Ovary (tissue), 9 donors: ENCODE measurements around the gene PTCH1. TPM values are rescaled to one million over a fixed set of nuclear protein-coding genes. Genes with fewer than 3 reads are reported as not detected.
A peak's percentile ranks its signal among the peaks of the same experiment; 100 is the strongest.

ENCODE experiments used
- DNase-seq, 5 donors: peaks; one replicate each; pipeline ENCODE4 v3.0.0-alpha.2; 2019 to 2020
- H3K27ac ChIP-seq, 2 donors: fragments of 200-600 bp; one replicate each; pipeline versions ENCODE4 v1.5.1 to v1.8.0; 2019 to 2022
- H3K27me3 ChIP-seq: fragments of 200-600 bp; one replicate; pipeline ENCODE4 v1.8.0; 2022
- H3K36me3 ChIP-seq: fragments of 200-600 bp; sonication (generic); one replicate; pipeline ENCODE4 v1.5.1; 2019
- H3K4me1 ChIP-seq: one replicate; pipeline ENCODE4 v1.8.1; 2013; ENCODE audit warnings: mild to moderate bottlenecking, moderate library complexity; ENCODE audit not compliant: insufficient read depth
- H3K4me3 ChIP-seq: fragments of 200-600 bp; sonication (generic); one replicate; pipeline ENCODE4 v1.5.1; 2017
- H3K9me3 ChIP-seq, 2 donors: fragments of 200-600 bp in 1 of 2; sonication (generic) in 1 of 2; one replicate each; pipeline versions ENCODE4 v1.5.1 to v1.8.1; 2013 to 2019; ENCODE audit warnings: mild to moderate bottlenecking in 1 of 2, moderate library complexity in 1 of 2
- EP300 ChIP-seq: sonication (generic); formaldehyde crosslinking; IDR thresholded peaks from one replicate; pipeline ENCODE4 v1.6.1; 2017; ENCODE audit warnings: antibody characterized with exemption
- POLR2A ChIP-seq: fragments of 450-650 bp; IDR thresholded peaks from one replicate; pipeline ENCODE4 v1.6.1; 2017; ENCODE audit warnings: antibody characterized with exemption, mild to moderate bottlenecking, moderate library complexity
- WGBS, 3 donors: extraction: QIAGEN DNeasy Blood & Tissue Kit in 1 of 3; methylation state at CpG; one replicate each; pipeline versions ENCODE4 v1.1.5 to v1.1.7; 2013 to 2017; 5-methylcytosine and 5-hydroxymethylcytosine counted together
- intact Hi-C, 4 donors: fragments of 100-400 bp; cut with DNase I; formaldehyde crosslinking; loops; one replicate each; pipeline versions ENCODE4 v1.11.0 to v1.15.1; 2022 to 2023
- polyA plus RNA-seq, 2 donors: library from polyadenylated mRNA; stranded (reverse); fragments of 200-250 nt in 1 of 2; fragments of 350-450 nt in 1 of 2; fragmentation: Illumina TruSeq in 1 of 2; extraction: RNeasy Lipid Tissue Mini Kit (QIAGEN cat#74804) in 1 of 2; gene quantifications; one replicate each; pipeline ENCODE4 v1.2.3, GENCODE V29; 2013 to 2014
- total RNA-seq, 7 donors: library from RNA; depleted of rRNA in 2 of 7; stranded (reverse); fragments of >200 nt in 2 of 7; fragmentation: NEBNext Ultra II Directional in 3 of 7; extraction: Animal tissue kit (Norgen Biotek cat#: 25700) in 3 of 7; gene quantifications; one replicate each; pipeline versions ENCODE4 v1.1.0 to v1.2.4, GENCODE V29; 2016 to 2023
- TF ChIP-seq, protein P1 (sequence below), 3 donors: fragments of 450-650 bp in 2 of 3; fragments of 200-600 bp in 1 of 3; IDR thresholded peaks; one replicate each; pipeline versions ENCODE4 v1.5.1 to v1.8.0; 2016 to 2022; ENCODE audit warnings: antibody characterized with exemption in 3 of 3, mild to moderate bottlenecking in 1 of 3
- donor health status: DM: no; HTN: no; CAD: no; lungs with moderate emphysema.
- donor health status: DM: no; HTN: no; CAD: no.
- donor health status: Bipolar disorder and iron deficiency.
- donor health status: DM: yes; HTN: yes; CAD: no.
- donor health status: DM: no; HTN: no; CAD: no.
- donor health status: DM: yes; HTN: yes; CAD: no.

PTCH1 gene
- total and polyA plus RNA-seq, 9 donors: 6.4 to 24.3 (median 13.5) TPM

DNA sequence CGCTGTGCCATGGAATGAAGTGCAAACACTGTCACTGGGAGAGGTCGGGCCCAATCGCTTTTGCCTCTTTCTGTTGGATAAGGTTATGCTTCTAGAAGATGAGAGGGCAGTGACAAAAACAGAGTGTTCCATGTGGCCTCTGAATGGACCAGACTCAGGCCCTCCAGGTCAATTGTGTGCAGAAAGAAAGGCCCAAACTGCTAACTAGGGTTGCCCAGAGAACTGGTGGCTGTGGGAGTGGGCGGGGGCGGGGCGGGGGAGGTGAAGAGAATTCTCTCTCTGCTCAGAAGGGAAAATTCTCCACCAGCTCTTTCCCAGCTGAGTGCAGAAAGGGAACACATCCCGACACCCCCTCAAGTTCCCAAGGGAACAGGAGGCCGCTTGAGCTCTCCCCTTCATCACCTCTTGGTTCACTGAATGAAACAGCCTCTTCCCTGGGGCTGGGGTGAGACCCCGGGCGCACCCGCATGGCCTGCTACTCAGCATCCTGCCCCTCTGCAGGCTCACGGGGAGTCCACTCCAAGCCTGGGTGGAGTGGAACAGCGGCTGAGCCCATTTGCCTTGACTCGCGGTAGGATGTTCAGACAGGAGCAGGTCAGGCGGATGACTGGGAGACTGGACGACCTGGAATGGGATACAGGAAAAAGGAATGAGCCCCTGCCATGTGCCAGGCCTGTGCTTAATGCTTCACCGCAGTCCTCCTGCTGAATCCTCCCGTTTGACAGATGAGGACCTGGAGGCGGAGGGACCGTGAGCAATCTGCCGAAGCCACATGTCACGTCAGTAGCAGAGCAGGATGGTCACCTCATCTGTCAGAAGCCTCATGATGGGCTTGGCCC lies 105.5 kb downstream of the PTCH1 start:
- intact Hi-C loops: no loop called here
- H3K9me3 ChIP-seq: no peaks in the 10 kb centered on the region
- peaks cover 3% of the 10 kb centered on the region for H3K4me1 ChIP-seq
- no peak overlapping the region for H3K4me3 ChIP-seq
- no peak for DNase-seq
- no peaks in the 10 kb centered on the region for H3K27me3 ChIP-seq
- no peaks in the 10 kb centered on the region for H3K36me3 ChIP-seq
- no peak for TF ChIP-seq POLR2A
- TF ChIP-seq, protein P1, sequence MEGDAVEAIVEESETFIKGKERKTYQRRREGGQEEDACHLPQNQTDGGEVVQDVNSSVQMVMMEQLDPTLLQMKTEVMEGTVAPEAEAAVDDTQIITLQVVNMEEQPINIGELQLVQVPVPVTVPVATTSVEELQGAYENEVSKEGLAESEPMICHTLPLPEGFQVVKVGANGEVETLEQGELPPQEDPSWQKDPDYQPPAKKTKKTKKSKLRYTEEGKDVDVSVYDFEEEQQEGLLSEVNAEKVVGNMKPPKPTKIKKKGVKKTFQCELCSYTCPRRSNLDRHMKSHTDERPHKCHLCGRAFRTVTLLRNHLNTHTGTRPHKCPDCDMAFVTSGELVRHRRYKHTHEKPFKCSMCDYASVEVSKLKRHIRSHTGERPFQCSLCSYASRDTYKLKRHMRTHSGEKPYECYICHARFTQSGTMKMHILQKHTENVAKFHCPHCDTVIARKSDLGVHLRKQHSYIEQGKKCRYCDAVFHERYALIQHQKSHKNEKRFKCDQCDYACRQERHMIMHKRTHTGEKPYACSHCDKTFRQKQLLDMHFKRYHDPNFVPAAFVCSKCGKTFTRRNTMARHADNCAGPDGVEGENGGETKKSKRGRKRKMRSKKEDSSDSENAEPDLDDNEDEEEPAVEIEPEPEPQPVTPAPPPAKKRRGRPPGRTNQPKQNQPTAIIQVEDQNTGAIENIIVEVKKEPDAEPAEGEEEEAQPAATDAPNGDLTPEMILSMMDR (IDR thresholded peaks at IDR 0.05): no peak
- TF ChIP-seq EP300: no peak
- no peak overlapping the region for H3K27ac ChIP-seq
- 91 to 93% (median 91%) methylated on average over 20 to 23 of the region's 23 CpGs for WGBS, 3 donors

DNA sequence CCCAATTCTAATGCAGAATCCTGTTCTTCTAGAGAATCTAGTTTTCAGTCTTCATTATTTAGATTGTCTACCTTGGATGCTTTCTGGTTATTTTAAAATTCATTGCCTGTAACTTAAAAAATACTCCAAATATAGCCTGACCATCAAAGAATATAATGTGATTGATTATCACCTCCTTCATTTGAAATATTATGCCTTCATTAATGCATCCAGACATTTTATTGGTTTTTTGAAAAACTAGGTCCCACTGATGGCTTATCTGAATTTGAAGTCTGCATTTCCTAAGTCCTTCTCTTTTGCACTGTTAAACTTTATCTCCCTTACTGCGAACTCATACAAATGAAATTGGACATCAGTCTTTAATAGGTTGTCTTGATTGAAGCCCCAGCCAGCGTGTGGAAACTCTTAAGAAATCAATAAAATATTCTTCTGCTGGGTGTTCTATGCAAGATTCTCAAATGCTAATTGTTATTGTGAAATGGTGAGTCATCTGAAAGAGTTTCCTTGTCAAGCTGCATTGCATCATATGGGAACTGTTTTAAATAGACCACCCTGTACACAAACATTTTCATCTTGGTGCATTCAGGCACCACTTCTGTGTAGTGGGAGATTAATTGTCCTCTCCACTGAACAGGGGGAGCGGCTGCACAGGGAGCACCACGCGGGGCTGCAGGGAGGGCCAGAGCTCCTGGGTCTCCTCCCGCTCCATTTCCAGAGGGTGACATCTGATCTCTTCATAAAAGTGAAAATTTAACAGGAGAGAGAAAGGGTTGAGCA lies 106.9 kb downstream of the PTCH1 start:
- TF ChIP-seq, protein P1 (IDR thresholded peaks at IDR 0.05): no peak
- no peak for TF ChIP-seq POLR2A
- TF ChIP-seq EP300: no peak
- Histone ChIP-seq H3K36me3 (no peaks in the 10 kb centered on the region), H3K4me3 (no peak overlapping the region), H3K27me3 (no peaks in the 10 kb centered on the region), H3K4me1 (peaks cover 3% of the 10 kb centered on the region), H3K27ac (no peak overlapping the region), H3K9me3 (no peaks in the 10 kb centered on the region)
- WGBS, 3 donors: 33 to 44% (median 35%) methylated on average over 6 of the region's 6 CpGs
- no peak for DNase-seq
- intact Hi-C loops: no loop called here

DNA sequence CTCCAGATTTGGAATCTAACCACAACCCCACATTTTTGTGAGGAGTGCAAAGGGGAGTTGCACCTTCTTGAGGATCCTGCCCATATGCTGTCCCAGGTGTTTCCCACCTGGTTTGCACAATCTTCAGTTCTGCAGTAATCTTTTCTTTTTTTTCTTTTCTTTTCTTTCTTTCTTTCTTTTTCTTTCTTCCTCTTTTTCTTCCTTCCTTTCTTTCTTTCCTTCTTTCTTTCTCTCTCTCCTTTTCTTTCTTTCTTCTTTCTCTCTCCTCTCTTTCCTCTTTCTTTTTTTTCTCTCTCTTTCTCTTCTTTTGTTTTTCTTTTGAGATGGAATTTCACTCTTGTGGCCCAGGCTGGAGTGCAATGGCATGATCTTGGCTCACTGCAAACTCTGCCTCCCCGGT lies 109.2 kb downstream of the PTCH1 start:
- Histone ChIP-seq H3K36me3 (no peaks in the 10 kb centered on the region), H3K4me1 (no peaks in the 10 kb centered on the region), H3K27me3 (no peaks in the 10 kb centered on the region), H3K4me3 (no peak overlapping the region), H3K9me3 (no peaks in the 10 kb centered on the region), H3K27ac (no peak overlapping the region)
- no peak for TF ChIP-seq POLR2A
- TF ChIP-seq, protein P1 (IDR thresholded peaks at IDR 0.05): no peak
- no peak for TF ChIP-seq EP300
- WGBS, 3 donors: 93 to 95% (median 95%) methylated on average over 1 of the region's 1 CpG
- no peak for DNase-seq
- intact Hi-C loops: no loop called here

DNA sequence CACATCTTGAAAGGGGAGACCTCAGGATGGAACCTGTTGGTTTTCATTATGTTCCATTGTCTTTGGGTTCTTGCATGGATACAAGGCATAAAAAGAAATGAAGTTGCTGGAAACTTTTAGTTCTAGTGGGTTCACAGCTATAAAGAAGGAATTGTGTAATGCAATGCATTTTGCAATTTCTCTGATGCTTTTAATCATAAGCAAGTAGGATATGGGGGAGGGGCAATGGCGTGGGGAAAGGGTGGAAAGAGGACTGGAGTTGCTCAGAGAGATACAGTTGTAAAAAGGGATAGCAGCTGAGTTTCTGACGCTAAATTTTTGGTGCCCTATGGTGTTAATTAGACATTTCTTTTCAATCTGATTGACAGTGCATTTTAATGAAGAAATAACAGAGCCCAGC lies 110.7 kb downstream of the PTCH1 start:
- no peak for TF ChIP-seq EP300
- TF ChIP-seq, protein P1 (IDR thresholded peaks at IDR 0.05): no peak
- TF ChIP-seq POLR2A: no peak
- Histone ChIP-seq H3K27ac (no peak overlapping the region), H3K4me1 (no peaks in the 10 kb centered on the region), H3K4me3 (no peak overlapping the region), H3K9me3 (no peaks in the 10 kb centered on the region), H3K36me3 (no peaks in the 10 kb centered on the region), H3K27me3 (no peaks in the 10 kb centered on the region)
- intact Hi-C loops: no loop called here
- DNase-seq: peak in 1 of 5 donors; percentile 37
- 52 to 55% (median 55%) methylated on average over 2 of the region's 2 CpGs for WGBS, 3 donors
